ENCODE results near the gene SPTLC3.
"Not testable (repeated sequence)": the region's sequence is repeated elsewhere in the genome, so short reads cannot be mapped to it uniquely, and the experiment has no call there.

The SPTLC3 gene

GRCh38 chr20:12977328-12978125 lies 31.2 kb upstream of the SPTLC3 start:
- no peak for TF ChIP-seq POLR2A (IDR thresholded peaks at IDR 0.05; ENCODE audit: low read depth, low read length)
- FAIRE-seq (no peak), DNase-seq (ENCODE audit: insufficient read length, low spot score) (no peak)

- no peak for DNase-seq (ENCODE audit: insufficient read length, low spot score)
- no peak for FAIRE-seq
- no peak for TF ChIP-seq POLR2A (IDR thresholded peaks at IDR 0.05; ENCODE audit: low read depth, low read length)
These were observed 30.7 kb upstream of the SPTLC3 start for GRCh38 chr20:12978126-12978394.

- FAIRE-seq (no peak), DNase-seq (ENCODE audit: insufficient read length, low spot score) (no peak)
- TF ChIP-seq POLR2A (IDR thresholded peaks at IDR 0.05; ENCODE audit: low read depth, low read length) = no peak
These were observed 29.9 kb upstream of the SPTLC3 start for GRCh38 chr20:12978613-12979495.

- FAIRE-seq = not testable (repeated sequence)
These were observed 29.1 kb upstream of the SPTLC3 start for GRCh38 chr20:12979713-12980112.

GRCh38 chr20:12982098-12982497 lies 26.7 kb upstream of the SPTLC3 start:
- DNase-seq (ENCODE audit: insufficient read length, low spot score) (no peak), FAIRE-seq (no peak)
- no peak for TF ChIP-seq POLR2A (IDR thresholded peaks at IDR 0.05; ENCODE audit: low read depth, low read length)

More at GRCh38 chr20:12979713-12980112, 29.1 kb upstream of the SPTLC3 start:
- DNase-seq (ENCODE audit: insufficient read length, low spot score) = not testable (repeated sequence)

DNA sequence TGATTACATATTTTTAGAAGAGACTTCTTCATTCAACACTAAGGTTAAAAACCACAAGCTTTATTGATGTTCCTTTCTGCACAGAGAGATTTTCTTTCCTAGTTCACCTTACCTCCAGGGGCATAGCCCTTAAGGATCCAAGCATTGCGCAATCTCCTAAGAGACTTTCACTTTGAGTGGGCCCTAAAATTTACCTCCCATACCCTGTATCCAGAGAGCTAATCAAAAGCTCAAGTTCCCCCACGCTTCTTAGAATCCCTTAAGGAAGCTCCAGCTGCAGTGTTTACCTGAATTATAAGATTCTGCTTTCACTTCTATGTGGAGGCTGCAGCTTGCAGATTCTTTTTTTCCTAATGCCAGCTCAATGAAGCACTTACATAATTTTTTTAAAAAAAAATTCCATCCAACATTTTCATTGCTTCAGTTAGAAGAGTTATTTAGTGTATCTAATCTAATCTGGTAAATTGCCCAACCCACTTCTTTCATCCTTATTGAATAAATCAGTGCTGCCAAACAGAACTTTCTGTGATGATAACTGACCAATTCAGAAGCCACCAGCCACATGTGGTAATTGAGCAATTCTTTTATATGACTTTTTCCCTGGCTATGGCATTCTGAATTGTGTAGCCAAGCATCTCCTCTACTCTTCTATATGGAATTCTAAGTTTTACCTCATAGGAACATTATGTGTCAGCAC lies 24.6 kb upstream of the SPTLC3 start:
- no peak for TF ChIP-seq POLR2A (IDR thresholded peaks at IDR 0.05; ENCODE audit: low read depth, low read length)
- FAIRE-seq (no peak), DNase-seq (ENCODE audit: insufficient read length, low spot score) (no peak)

GRCh38 chr20:12984863-12985262 lies 23.9 kb upstream of the SPTLC3 start:
- no peak for TF ChIP-seq POLR2A (IDR thresholded peaks at IDR 0.05; ENCODE audit: low read depth, low read length)
- FAIRE-seq (no peak), DNase-seq (ENCODE audit: insufficient read length, low spot score) (no peak)

DNA sequence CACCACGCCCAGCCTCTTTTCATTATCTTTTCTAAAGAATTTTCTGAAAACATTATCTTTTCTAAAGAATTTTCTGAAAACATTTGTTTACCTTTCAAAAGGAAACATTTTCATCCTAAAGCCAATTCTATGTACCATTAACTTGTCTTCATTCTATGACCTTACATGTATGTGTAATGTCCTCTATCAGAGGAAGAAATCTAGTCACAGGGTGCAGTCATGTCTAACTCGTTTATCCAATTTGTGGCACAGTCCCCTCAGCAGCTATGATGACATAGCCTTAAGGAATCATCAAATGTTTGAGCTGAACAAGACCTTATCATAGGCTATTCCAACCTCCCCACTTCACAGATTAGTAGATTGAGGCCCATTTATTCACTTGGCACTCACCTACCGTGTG lies 21.5 kb upstream of the SPTLC3 start:
- DNase-seq (ENCODE audit: insufficient read length, low spot score) (no peak), FAIRE-seq (no peak)
- TF ChIP-seq POLR2A (IDR thresholded peaks at IDR 0.05; ENCODE audit: low read depth, low read length) = no peak

- TF ChIP-seq POLR2A (IDR thresholded peaks at IDR 0.05; ENCODE audit: low read depth, low read length) = no peak
- FAIRE-seq (no peak), DNase-seq (ENCODE audit: insufficient read length, low spot score) (no peak)
These were observed 19.1 kb upstream of the SPTLC3 start for GRCh38 chr20:12989586-12990115.

- TF ChIP-seq POLR2A (IDR thresholded peaks at IDR 0.05; ENCODE audit: low read depth, low read length) = no peak
- DNase-seq (ENCODE audit: insufficient read length, low spot score) (no peak), FAIRE-seq (no peak)
These were observed 11.6 kb upstream of the SPTLC3 start for GRCh38 chr20:12997128-12997655.

DNA sequence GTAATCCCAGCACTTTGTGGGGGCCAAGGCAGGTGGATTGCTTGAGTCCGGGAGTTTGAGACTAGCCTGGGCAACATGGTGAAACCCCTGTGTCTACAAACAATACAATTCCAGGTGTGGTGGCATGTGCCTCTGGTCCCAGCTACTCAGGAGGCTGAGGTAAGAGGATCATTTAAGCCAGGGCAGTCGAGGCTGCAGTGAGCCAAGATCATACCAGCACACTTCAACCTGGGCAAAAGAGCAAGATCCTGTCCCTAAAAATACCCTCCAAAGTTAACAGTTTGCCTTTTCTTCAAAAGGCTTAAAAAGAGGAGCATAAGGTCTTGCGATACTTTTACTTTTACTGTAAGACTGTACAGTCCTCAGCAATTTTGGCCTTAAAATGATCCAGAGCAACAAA lies 10.7 kb upstream of the SPTLC3 start:
- DNase-seq (ENCODE audit: insufficient read length, low spot score) (no peak), FAIRE-seq (no peak)
- TF ChIP-seq POLR2A (IDR thresholded peaks at IDR 0.05; ENCODE audit: low read depth, low read length) = no peak

DNA sequence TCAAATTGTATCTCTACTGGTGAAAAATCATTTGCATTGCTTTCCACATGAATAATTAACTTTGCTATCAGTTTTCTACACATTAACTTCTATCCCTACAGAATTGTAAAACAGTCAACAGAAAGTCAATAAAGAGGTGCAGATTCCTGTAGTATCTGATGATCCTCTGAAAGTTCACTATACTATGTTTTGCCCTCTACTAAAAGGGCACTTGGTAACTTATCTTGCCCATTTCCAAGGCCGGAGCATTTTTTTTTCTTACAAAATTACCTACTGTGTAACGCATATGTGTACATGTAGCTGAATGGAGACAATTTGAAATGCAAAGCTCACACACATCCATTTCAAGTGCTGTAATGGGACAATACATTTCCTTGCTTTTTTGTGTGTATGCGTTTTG lies 9.6 kb upstream of the SPTLC3 start:
- no peak for TF ChIP-seq POLR2A (IDR thresholded peaks at IDR 0.05; ENCODE audit: low read depth, low read length)
- FAIRE-seq = no peak
- no peak for DNase-seq (ENCODE audit: insufficient read length, low spot score)

DNA sequence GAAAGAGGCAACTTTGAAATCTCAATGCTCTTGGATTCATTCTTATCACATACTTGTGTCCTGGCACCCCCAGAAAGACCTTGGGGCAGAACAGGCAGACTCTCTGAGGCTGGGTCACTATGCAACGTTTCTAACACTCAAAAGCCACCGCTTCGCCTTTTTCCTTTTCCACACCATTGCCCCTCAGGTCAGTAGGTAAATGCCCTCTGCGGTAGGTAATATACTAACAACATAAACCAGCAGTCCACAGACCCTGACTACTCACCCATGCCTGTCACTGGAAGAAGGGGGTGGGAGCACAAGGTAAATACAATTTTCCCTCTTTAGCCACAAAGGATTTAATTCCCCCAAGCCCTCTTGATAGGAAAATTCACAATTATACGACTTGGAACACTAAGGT lies 6.5 kb upstream of the SPTLC3 start:
- no peak for FAIRE-seq
- DNase-seq (ENCODE audit: insufficient read length, low spot score) = no peak
- TF ChIP-seq POLR2A (IDR thresholded peaks at IDR 0.05; ENCODE audit: low read depth, low read length) = no peak

GRCh38 chr20:13006825-13007224 lies 1.9 kb upstream of the SPTLC3 start:
- FAIRE-seq = peak; percentile 68
- no peak for DNase-seq (ENCODE audit: insufficient read length, low spot score)
- no peak for TF ChIP-seq POLR2A (IDR thresholded peaks at IDR 0.05; ENCODE audit: low read depth, low read length)
